GM18520 (cell line): ENCODE results near the gene TMEM258.

Experiments
- ATAC-seq: cut with Tn5 transposase; IDR thresholded peaks from one replicate; pipeline ENCODE4 v1.9.1; 2021; ENCODE audit not compliant: unreplicated experiment

The TMEM258 gene

GRCh38 chr11:61744609-61745156 is 47.7 kb downstream of the TMEM258 start:
- no peak for ATAC-seq

GRCh38 chr11:61744181-61744580 is 48.2 kb downstream of the TMEM258 start:
- no peak for ATAC-seq

GRCh38 chr11:61743486-61744095 is 48.8 kb downstream of the TMEM258 start:
- no peak for ATAC-seq

GRCh38 chr11:61742391-61742790 is 50.0 kb downstream of the TMEM258 start:
- no peak for ATAC-seq

- ATAC-seq = no peak
These were observed 52.4 kb downstream of the TMEM258 start for GRCh38 chr11:61739966-61740365.

- ATAC-seq = no peak
These were observed 53.0 kb downstream of the TMEM258 start for GRCh38 chr11:61739413-61739812.
